GM19238 (cell line): ENCODE measurements around the gene RAB20.
"Not testable (repeated sequence)": the region's sequence is repeated elsewhere in the genome, so short reads cannot be mapped to it uniquely, and the experiment has no call there.

Experiments used
- DNase-seq: peaks from one replicate; pipeline ENCODE4 v3.0.0; 2011; ENCODE audit warnings: low spot score; ENCODE audit not compliant: insufficient read length

The RAB20 gene

DNA sequence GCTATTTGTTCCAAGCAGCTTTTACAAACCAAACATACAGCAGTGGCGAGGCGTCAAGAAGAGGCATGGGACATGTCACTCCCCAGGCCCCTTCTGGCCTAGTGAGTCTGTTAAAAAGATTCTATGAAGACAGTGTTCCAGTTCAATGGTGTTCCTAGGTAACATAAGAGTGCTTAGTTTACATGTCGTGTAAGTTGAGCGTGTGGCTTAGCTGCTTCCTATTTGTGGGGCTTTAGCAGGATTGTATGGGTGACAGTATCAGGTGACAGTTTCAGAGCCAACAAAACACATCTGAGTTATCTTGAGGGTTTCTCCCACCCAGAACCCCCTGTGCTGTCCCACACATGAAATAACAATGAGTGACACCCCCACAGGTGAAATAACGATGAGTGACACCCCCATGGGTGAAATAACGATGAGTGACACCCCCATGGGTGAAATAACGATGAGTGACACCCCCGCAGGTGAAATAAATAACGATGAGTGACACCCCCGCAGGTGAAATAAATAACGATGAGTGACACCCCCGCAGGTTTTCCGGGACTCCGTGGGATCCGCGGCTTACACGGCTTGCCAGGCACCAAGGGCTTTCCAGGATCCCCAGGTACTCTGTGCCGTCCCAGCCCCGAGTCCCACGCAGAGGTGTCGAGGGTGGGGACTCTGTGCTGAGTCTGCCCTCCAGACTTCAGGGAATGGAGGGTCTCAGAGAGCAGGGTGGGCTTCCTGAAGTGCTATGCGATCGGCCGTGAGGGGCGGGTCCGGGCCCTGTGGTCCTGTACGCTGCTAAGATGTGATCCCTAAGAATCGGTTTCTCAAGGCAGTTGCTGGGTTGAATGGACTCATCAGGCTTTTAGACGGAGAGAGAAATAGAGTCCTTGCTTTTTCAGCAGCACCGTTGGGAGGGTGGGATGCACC lies 68.6 kb downstream of the RAB20 start:
- no peak for DNase-seq

DNA sequence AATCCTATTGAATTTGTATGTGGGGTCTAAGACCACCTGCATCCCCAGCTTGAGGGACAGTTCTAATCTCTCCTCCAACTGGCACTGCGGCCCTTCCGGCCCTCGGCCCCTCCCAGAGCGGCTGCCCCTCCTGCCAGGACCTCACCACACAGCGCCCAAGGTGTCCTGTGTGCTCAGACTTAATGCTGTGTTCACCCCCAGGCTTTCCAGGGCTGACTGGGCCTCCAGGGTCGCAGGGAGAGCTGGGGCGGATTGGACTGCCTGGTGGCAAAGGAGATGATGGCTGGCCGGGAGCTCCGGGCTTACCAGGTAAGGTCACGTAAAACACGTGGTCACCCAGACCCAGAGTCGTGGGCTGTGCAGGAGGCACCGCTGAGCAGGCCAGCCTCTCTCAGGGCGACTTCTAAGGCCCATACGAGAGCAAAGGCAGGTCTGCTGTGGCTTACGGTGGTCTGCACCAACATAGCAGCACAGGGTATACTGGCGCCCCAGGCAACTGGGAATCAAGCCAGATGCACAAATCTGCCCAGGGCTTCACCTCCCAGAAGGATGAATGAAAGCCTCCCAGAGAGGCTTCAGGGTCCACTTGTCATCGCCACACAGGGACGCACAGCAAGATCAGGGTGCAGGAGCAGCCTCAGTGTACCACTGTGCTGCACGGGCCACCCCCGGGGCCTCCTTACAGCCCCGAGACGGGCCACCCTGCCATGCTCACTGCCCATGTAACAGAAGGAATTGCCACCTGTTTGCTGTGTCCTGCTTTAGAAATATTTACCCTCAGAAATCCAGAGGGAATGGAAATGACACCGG lies 69.4 kb downstream of the RAB20 start:
- DNase-seq: no peak

DNA sequence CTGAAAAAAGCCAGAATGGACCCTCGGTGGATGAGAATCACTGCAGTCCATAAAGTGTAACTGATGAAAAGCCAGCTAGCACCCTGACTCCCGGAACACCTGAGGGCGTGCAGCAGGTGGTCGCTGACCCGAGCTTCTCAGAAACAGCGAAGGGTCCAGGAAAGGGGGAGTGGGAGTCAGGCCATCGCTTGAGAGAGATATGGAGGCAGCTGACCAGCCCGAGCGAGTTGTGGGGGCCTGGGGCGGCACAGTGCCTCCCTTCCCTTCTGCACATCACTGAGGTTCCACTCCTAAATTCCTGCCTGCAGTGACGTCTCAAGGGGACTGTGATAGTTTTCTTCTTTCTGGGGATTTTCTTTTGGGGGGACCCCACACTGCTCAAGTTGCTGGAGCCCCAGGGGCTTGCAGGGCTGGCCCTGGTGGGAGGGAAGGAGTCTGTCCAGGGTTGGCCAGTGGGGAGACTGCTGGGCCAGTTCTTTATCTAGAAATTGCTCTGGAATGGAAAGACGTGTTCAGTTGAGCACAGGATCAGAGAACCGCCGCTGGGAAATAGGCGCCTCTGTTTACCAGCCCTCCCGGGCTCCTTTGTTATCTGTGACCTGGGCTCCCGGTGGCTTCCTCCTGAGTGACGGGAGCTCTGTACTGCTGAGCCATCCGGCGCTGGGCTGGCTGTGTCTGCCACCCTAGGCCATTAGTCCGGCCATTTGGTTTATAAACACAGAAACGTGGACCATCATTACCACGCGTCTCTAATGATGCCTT lies 71.3 kb downstream of the RAB20 start:
- no peak for DNase-seq

DNA sequence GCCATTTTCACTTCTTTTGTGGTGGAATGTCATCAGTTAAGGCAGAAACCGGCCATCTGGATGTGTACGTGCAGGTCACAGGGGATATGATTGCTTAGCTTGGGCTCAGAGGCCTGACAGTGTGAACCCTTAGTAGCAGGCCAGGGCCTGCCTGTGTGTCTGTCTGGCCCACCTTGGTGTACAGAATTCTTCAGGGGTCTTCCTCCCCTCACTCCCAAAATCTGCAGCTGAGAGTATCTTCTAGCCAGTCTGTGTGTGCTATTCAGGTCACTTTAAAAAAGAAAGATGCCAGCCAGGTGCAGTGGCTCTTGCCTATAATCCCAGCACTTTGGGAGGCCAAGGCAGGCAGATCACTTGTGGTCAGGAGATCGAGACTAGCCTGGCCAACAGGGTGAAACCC lies 74.6 kb downstream of the RAB20 start:
- DNase-seq: not testable (repeated sequence)

DNA sequence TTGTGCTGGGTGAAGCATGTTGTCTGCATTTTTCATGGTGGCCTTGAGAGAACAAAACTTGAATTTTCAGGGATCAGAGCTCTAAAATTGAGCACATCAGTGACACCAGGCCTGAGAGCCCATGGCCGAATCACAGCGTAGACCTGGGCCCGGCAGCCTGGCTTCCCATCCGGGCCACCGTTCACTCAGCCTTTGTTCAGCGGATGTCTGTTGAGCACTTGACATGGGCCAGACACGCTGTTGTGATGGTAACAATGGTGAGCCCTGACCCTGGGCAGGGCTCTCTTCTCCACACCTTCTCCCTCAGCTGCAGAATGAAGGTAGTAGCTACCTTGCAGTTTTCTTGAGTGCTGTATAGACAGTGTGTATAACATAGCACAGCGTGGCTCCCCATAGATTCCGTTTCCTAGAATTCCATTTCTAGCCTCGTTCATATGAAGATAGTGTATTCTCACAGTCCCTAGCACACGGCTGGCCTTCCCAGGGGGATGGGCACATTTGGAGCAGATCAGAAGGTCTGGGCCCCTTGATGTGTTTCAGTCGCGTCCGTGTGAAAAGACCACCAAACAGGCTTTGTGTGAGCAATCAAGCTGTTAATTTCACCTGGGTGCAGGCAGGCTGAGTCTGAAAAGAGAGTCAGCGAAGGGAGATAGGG lies 75.3 kb downstream of the RAB20 start:
- DNase-seq: no peak

DNA sequence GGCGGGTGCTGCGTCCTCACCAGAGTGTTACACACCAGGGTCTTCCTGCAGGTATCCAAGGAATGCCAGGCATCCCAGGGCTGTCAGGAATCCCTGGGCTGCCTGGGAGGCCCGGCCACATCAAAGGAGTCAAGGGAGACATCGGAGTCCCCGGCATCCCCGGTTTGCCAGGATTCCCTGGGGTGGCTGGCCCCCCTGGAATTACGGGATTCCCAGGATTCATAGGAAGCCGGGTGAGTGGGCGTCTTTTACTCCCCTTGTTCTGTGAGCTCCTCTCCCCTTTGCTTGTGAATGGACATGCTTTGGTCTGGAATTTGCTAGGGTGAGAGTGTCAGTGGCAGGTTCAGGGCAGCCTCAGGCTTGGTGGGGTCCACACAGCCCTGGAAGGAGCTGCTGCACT lies 75.9 kb downstream of the RAB20 start:
- no peak for DNase-seq

DNA sequence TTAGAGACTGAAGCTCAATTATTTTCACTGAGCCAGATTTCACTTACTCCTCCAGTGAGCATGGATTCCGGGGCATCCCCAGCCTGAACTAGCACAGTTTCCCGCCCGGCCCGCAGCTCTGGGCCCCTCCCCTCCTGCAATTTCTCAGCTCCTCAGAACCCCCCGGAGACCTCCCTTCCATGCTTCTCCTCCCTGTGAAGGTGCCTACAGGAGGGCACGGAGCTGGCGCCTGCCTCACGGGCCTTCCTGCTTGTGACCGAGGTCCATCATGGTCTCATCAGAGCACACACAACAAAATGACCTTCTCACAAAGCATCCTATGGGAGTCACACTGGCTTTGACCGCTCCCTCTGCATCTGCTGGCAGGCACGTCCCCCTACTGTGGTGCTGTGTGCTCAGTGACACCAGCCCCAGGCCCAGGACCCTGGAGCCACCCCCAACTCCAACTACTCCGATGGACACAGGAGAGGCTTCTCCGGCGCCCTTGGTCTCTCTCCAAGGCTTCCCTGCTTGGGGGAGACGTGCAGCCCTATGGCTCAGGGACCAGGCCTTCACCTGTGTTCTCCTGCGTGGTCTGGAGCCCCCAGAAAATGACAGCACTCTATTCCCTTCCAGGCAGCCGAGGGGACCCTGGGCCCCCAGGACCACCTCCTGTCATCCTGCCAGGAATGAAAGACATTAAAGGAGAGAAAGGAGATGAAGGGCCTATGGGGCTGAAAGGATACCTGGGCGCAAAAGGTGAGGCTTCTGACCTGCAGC lies 77.1 kb downstream of the RAB20 start:
- DNase-seq: no peak

DNA sequence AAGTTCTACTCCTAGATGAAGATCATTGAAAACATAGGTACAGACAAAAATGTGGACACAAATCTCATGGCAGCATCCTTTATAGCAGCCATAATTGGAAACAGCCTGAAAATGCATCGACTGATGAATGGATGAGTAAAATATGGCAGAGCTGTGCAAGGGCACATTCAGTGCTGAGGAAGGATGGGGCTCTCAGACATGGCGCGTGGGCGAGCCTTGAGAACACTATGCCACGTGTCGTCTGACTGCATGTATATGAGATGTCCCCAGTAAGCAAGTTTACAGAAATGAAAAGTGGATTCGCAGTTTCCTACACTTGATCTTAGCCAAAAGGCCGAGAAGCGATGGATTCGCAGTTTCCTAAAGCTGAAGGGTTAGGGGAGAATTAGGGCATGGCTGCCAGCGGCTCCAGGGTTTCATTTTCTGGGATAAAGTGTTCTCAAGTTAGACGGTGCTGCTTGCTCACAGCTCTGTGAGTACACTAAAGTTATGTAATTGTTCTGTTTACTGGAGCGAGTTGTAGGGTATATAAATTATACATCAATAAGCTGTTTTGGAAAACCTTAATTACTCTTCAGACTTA lies 78.0 kb downstream of the RAB20 start:
- no peak for DNase-seq

DNA sequence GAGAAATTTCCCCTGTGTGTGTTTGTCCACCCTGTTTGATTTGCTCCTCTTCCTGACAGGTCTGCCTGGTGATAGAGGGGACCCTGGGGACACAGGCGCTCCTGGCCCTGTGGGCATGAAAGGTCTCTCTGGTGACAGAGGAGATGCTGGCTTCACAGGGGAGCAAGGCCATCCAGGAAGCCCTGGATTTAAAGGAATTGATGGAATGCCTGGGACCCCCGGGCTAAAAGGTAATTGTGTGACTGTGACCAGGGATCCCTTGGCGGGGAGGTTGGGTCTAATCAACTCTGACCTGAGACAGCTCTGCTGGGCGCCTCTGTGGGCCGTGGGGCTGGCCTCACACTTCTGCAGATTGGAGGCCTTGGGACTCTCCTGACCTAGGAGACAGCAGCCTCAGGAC lies 81.4 kb downstream of the RAB20 start:
- no peak for DNase-seq

DNA sequence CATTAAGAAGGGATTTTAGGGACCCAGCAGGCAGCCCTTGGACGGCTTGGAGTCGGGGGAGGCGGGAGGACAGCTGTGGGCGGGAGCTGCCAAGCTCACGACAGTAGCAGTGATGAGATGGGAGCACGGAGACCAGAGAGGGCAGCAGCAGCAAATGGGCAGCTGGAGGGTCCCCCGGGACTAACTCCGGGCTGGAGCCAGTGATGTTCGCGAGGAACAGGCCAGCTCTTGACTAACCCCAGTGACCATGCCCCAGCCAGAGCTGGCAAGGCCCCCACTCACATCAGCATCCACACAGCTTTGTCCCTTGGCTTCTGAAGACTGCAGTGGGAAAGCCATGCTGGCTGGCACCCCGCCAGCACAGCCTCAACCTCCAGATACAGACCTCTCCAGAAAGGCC lies 81.9 kb downstream of the RAB20 start:
- DNase-seq: no peak

DNA sequence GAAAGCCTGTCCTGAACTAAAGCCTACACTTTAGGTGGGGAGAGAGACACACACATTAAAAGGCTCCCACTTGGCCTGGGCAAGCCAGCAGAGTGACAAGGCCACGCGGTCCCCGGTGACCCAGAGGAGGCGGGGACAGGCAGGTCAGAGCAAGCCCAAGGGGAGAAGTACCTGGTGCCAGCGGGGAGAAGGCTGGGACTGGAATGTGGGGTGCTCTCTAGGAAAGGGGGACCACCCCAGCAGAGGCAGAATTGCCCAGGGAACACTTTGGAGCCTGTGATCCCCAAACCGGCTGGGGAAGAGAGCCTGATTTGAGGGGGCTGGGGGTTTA lies 82.3 kb downstream of the RAB20 start:
- DNase-seq: no peak

DNA sequence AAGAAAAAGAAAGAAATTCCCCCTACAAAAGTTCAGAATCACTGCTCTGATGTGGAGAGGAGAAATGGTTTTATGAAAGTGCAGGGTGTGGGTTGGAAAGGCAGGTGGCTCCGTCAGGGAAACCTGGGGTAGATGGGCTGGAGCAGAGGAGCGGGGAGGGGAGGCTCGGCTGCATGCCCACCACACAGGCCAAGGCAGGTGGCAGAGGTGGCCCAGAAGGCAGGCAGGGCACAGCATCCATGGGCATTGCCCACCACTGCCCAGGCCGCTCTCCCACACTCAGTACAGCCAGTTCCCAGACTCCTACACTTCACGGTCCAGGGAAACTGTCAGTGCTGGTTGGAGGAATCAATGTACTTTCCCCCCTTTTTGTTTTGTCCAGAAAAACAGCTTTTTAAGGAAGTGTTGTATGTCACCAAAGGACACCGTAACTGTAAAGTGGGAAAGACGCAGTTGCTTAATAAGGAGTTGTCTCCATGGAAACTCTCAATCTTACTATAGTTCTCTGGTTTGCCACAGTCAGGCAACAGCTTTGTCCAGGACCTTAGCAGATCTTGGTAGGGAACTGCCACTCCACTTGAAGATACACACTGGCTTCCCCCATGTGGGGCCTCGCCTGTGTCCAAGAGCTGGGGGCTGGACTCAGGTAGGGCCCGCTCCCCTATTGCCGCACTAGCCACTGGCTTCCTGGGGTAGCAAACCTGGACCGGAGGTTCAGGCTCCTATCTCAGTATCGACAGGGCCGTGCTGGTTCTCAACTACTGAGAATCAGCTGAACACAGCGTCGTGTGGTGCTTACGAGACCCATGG lies 82.9 kb downstream of the RAB20 start:
- DNase-seq: no peak

DNA sequence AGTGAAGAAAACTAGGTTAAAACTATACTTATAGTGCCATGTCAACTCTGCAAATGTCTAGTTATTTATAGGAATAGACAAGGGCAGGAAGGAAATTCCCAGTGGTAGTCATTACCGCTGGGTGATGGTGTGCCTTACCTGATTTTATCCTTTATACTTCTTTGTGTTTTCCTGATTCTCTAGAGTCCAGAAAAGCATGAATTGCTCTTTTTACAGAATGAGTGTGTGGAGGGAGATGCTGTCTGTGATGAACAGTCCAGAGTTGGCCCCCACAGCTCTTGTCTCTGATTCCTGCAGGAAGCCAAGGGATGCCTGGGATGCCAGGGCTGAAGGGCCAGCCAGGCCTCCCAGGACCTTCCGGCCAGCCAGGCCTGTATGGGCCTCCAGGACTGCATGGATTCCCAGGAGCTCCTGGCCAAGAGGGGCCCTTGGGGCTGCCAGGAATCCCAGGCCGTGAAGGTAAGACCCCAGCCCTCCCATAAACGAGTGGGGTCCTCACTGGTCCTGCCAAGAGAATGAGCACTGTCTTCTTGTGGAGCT lies 83.7 kb downstream of the RAB20 start:
- no peak for DNase-seq

DNA sequence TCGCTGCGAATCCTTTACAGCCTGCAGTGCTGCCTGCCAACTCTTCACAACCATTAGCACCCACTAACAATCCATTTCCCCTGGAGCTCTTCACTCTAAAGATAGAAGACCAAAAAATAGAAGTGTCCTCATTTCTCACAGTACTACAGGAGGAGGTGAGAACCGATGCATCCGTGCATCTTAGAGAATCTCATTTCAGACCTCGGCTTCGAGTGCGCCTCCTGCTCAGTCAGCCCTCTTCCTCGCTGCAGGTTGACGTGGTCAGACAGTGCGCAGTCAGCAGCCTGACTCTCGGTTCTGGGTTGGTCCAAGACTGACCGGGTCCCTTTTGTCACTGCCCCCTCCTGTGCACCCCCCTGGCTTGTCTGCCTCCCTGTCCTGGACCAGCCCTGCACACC lies 85.3 kb downstream of the RAB20 start:
- no peak for DNase-seq

DNA sequence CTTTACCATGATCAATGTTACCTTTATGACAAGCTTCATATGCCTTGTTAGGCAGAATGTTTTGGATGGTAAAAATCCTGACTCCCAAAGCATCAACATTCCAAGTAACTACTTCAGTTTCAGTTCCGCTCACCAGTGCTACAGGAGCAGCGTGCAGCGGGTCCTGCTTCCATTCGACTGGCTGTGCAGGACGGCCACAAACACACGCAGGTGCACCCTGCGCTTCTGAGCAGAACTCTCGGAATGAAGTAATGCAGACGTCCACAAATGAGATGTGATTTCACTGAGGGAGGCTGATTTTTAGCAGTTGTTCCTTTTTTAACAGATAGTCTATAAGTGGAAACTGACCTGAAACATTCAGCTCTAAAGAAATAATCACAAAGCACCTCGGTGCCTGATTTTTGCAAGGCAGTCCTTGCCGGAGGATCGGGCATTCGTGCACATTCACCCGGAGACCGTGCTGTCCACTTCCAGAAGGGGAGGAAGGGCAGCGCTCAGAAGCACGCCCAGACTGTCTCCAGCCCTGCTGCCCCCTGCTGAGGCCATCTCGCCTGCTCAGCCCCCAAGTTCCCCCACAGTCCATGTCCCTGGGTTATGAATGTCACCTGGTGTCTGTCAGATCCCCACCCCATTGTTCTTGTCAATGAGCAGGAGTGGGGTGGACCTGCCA lies 85.8 kb downstream of the RAB20 start:
- DNase-seq: no peak

DNA sequence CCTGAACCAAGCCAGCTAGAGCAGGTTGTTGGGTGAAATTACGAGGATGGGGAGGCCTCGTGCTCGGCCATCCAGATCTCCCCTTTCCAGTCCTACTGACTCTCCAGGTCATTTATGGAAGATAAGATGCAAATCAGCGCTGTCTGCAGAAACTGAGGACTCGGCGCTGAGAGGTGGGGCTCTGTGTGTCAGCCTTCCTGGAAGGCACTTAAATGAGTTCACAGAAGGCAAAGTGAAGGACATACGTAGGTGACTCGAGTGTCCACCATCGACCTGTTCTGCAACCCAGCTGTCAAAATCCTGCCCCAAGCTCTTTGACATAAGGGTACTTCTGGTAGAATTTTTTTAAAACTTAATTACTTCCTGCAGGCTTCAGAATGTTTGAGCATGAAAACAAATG lies 86.4 kb downstream of the RAB20 start:
- no peak for DNase-seq

DNA sequence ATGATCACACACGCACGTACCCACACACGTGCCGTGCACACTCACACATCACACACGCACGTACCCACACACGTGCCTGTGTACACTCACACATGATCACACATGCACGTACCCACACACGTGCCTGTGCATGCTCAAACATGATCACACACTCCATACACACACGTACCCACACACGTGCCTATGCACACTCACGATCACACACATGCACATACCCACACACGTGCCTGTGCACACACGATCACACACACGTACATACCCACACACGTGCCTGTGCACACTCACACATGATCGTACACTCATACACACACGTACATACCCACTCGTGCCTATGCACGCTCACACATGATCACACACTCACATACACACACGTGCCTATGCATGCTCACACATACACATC lies 86.8 kb downstream of the RAB20 start:
- DNase-seq: no peak
